ENCODE results near the gene RPS28.
"Not testable (repeated sequence)": the region's sequence is repeated elsewhere in the genome, so short reads cannot be mapped to it uniquely, and the experiment has no call there.

RPS28 gene

GRCh38 chr19:8320564-8321066 lies 681 bp upstream of the RPS28 start:
- DNase-seq (ENCODE audit: low spot score) = no peak

- DNase-seq (ENCODE audit: low spot score) = no peak
These were observed 816 bp downstream of the RPS28 start for GRCh38 chr19:8321986-8322637.

DNA sequence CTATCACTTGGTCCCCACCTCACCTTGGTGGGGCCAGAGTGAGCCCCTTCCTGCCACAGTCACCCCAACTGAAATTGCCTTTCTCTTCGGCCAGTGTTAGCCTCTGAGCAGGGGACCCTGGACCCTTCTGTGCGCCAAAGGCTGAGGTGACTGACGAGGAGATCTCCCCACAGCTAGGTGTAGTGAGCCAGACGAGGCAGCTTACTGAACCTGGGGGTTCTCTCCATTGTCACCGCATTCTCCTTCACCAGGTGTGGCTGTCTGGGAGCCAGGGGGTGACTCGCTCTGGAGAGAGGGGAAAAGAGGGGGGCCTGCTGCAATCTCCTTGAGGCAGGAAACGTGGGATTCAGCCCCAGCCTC lies 1.3 kb downstream of the RPS28 start:
- DNase-seq (ENCODE audit: low spot score) = no peak

- DNase-seq (ENCODE audit: low spot score) = no peak
These were observed 2.5 kb downstream of the RPS28 start for GRCh38 chr19:8323781-8324185.

GRCh38 chr19:8324186-8325050 lies 3.1 kb downstream of the RPS28 start:
- no peak for DNase-seq (ENCODE audit: low spot score)

DNA sequence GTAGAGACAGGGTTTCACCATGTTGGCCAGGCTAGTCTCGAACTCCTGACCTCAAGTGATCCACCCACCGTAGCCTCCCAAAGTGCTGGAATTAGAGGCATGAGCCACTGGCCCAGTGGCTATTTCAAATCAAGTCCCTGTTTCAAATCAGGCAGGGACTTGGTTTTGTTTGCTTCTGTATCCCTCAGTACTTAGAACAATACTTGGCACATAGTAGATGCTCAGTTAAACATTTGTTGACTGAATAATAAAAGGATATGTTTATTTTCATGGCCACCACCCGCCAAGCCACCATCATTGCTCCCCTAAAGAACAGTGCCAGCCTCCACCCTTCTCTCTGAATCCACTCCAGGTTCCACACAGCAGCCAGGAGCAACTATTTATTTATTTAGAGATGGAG lies 4.2 kb downstream of the RPS28 start:
- DNase-seq (ENCODE audit: low spot score) = no peak

DNA sequence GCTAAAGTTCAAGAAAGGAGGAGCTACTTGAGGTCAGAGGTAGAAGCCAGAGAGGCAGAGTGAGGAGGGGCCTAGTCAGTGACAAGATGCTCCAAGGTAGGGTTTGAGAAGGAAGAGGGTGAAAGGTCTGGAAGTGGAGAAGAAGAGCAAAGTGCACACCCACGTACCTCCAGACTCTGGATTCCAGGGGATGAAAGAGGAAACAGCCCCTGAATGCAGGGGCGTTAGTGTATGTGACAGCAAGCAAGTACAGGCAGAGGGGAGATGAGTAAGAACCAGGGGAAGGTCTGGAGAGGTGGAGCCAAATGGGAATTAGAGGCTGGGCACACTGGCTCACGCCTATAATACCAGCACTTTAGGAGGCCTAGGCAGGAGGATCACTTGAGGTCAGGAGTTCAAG lies 8.7 kb downstream of the RPS28 start:
- no peak for DNase-seq (ENCODE audit: low spot score)

DNA sequence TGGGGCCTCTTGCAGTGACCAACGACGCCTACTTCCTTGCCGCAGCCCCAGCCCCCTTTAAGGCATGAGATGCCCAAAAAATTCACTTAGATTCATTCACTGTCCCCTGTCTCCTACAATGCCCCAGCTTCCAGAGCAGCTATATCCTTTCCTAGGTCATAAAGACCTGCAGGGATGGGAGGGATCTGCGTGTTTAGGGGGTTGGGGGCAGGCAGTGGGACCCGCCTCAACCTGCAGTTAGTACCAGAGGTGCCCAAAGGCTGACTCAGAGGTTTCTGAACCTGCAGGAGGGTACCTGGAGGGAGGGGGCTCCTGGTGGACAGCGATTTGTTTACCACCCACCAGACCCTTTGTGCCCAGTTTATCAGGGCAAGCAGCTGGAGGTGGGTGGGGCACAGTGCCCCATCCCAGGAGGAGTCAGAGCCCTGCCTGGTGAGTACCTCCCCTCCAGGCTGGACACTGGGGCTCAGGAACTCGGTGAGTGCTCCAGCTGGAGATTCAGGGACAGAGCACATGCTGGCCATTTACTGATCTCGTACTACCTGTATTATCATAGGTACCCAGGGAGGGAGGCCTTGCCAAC lies 10.1 kb downstream of the RPS28 start:
- no peak for DNase-seq (ENCODE audit: low spot score)

- DNase-seq (ENCODE audit: low spot score) = no peak
These were observed 11.9 kb downstream of the RPS28 start for GRCh38 chr19:8332976-8333766.

GRCh38 chr19:8333767-8334457 lies 12.6 kb downstream of the RPS28 start:
- DNase-seq (ENCODE audit: low spot score) = no peak

GRCh38 chr19:8334458-8335342 lies 13.4 kb downstream of the RPS28 start:
- DNase-seq (ENCODE audit: low spot score) = no peak

GRCh38 chr19:8335343-8336071 lies 14.2 kb downstream of the RPS28 start:
- DNase-seq (ENCODE audit: low spot score) = no peak

- no peak for DNase-seq (ENCODE audit: low spot score)
These were observed 14.8 kb downstream of the RPS28 start for GRCh38 chr19:8336072-8336569.

GRCh38 chr19:8336660-8337059 lies 15.4 kb downstream of the RPS28 start:
- DNase-seq (ENCODE audit: low spot score) = no peak

- no peak for DNase-seq (ENCODE audit: low spot score)
These were observed 16.4 kb downstream of the RPS28 start for GRCh38 chr19:8337728-8338127.

DNA sequence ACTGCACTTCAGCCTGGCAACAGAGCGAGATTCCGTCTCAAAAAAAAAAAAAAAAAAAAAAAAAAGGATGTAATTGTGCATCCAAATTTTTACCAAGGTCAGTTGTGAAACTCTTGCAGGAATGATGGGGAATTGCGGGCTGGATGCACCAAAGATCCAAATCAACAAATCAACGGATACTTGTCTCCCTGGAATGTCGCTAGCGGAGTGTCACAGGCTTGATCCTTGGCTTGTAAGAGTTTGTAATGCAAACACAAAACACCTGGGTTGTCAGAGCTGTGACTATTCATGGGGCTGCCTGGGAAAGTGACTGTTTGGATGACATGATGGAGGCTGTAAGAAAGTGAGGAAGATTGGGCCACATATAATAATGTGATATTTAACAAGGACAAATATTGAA lies 17.5 kb downstream of the RPS28 start:
- no peak for DNase-seq (ENCODE audit: low spot score)

DNA sequence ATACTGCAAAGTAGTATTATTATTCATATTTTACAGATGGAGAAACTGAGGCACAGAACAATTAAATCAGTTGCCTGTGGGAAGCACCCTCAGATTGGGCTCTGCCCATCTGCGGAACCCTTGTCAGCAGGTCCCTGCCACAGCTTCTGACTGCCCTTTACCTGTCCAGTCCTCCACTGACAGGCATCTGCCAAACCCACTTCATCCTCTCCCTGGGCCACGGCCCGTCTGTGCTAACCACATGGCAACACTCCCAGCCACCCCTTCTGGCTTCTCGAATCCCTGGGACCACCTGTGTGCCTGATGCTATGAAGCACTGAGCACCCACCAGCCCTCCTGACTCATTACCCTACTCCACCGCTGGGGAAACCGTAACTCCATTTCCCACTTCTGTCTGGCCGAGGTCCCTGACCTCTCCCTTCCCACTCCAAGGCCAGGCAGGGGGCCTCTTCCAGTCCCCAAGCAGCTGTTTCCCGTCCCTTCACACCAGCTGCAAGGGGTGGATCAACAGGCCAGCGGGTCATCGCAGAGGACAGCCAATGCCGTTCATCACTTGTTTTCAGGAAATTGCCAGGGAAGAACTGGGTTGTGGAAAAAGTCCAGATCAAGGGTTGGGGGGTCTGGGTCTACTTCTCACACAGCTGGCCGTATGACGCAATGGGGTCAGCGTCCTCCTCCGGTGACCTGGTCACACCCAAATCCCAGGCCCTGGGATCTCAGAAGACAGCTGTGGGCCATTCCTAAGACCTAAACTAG lies 19.2 kb downstream of the RPS28 start:
- DNase-seq (ENCODE audit: low spot score) = no peak

DNA sequence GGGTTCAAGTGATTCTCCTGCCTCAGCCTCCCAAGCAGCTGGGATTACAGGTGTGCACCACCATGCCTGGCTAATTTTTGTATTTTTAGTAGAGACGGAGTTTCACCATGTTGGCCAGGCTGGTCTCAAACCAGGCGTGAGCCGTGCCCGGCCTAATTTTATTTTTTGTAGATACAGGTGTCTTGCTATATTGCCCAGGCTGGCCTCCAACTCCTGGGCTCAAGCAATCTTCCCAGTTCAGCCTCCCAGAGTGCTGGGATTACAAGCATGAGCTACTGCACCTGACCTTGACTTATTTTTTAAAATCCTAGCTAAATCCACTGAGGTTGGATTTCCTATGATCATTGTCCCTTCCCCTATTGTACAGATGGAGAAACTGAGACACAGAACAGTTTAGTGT lies 20.2 kb downstream of the RPS28 start:
- not testable (repeated sequence) for DNase-seq (ENCODE audit: low spot score)

DNA sequence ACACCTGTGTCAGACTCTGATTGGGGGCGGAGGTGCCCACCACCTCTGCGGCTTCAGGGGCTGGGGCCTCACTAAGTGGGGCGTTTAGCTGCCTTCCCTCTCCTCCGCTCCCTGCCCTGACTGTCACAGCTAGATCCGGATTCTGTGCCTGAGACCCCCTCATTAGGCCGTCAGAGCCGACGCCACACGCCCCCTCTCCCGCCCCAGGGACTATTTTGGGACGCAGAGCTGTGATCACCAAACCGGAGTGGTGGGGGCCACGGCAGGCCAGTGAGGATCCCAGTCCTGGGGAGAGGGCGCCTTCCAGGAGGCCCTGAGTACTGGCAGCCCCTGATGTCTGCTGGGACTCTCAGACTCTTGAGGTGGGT lies 21.0 kb downstream of the RPS28 start:
- no peak for DNase-seq (ENCODE audit: low spot score)
